OCI-LY1 (cell line): Measurements from ENCODE around the gene ADAMTSL3.

Source experiments
- H2AFZ ChIP-seq: fragments of 200-600 bp; sonication (generic), shearing (Covaris generic); 2 replicates; pipeline ENCODE4 v1.6.0; 2014; ENCODE audit warnings: antibody characterized with exemption, mild to moderate bottlenecking, low read length
- H3F3A ChIP-seq: fragments of 200-600 bp; sonication (generic), shearing (Covaris generic); 2 replicates; pipeline ENCODE4 v1.6.0; 2014; ENCODE audit warnings: mild to moderate bottlenecking, antibody characterized with exemption, low read length, moderate library complexity; ENCODE audit not compliant: insufficient read depth
- H3K27ac ChIP-seq: fragments of 200-600 bp; sonication (generic); 2 replicates; pipeline ENCODE4 v1.5.1; 2014; ENCODE audit warnings: low read length, mixed run types, mild to moderate bottlenecking, low read depth; ENCODE audit not compliant: poor library complexity, severe bottlenecking
- H3K27me3 ChIP-seq: fragments of 200-600 bp; sonication (generic); 2 replicates; pipeline ENCODE4 v1.6.0; 2014; ENCODE audit warnings: antibody characterized with exemption, mild to moderate bottlenecking, low read length, moderate library complexity; ENCODE audit not compliant: insufficient read depth
- H3K36me3 ChIP-seq: fragments of 200-600 bp; sonication (generic); 2 replicates; pipeline ENCODE4 v1.6.1; 2014; ENCODE audit warnings: mild to moderate bottlenecking, antibody characterized with exemption, low read length, moderate library complexity, mixed read lengths; ENCODE audit not compliant: insufficient read depth
- H3K4me1 ChIP-seq: fragments of 200-600 bp; sonication (generic); 2 replicates; pipeline ENCODE4 v1.5.1; 2014; ENCODE audit warnings: mild to moderate bottlenecking, low read length, moderate library complexity; ENCODE audit not compliant: insufficient read depth, severe bottlenecking
- H3K4me2 ChIP-seq: fragments of 200-600 bp; sonication (generic), shearing (Covaris generic); 2 replicates; pipeline ENCODE4 v1.6.1; 2014; ENCODE audit warnings: low read length
- H3K4me3 ChIP-seq: fragments of 200-600 bp; sonication (generic); 2 replicates; pipeline ENCODE4 v1.5.1; 2014; ENCODE audit warnings: low read length, low read depth, mild to moderate bottlenecking, mixed read lengths; ENCODE audit not compliant: poor library complexity, severe bottlenecking
- H3K79me2 ChIP-seq: fragments of 200-600 bp; shearing (Covaris generic); 2 replicates; pipeline ENCODE4 v1.6.1; 2016; ENCODE audit warnings: mixed run types, low read length, mixed read lengths; ENCODE audit not compliant: insufficient read depth
- H3K9ac ChIP-seq: fragments of 200-600 bp; sonication (generic), shearing (Covaris generic); 2 replicates; pipeline ENCODE4 v1.6.1; 2014; ENCODE audit warnings: mild to moderate bottlenecking, low read length, mixed read lengths
- H3K9me2 ChIP-seq: fragments of 200-600 bp; sonication (generic), shearing (Covaris generic); 2 replicates; pipeline ENCODE4 v1.6.1; 2014; ENCODE audit warnings: low read depth, mild to moderate bottlenecking, low read length, mixed read lengths
- H3K9me3 ChIP-seq: fragments of 200-600 bp; shearing (Covaris generic); 2 replicates; pipeline ENCODE4 v1.6.1; 2014; ENCODE audit warnings: low read length, mixed read lengths
- H4K20me1 ChIP-seq: fragments of 200-600 bp; sonication (generic), shearing (Covaris generic); 2 replicates; pipeline ENCODE4 v1.6.0; 2016; ENCODE audit warnings: mild to moderate bottlenecking, low read length; ENCODE audit not compliant: insufficient read depth
- CTCF ChIP-seq: fragments of 200-600 bp; sonication (generic), shearing (Covaris generic); IDR thresholded peaks from 2 replicates; pipeline ENCODE4 v1.5.1; 2017; ENCODE audit warnings: mild to moderate bottlenecking, antibody characterized with exemption, low read length, moderate library complexity, mixed read lengths
- EZH2 ChIP-seq: fragments of 200-600 bp; sonication (generic), shearing (Covaris generic); IDR thresholded peaks from 2 replicates; pipeline ENCODE4 v1.8.0; 2017; ENCODE audit warnings: borderline replicate concordance, mixed run types, mild to moderate bottlenecking, antibody characterized with exemption, low read length, moderate library complexity, mixed read lengths

ADAMTSL3 gene

DNA sequence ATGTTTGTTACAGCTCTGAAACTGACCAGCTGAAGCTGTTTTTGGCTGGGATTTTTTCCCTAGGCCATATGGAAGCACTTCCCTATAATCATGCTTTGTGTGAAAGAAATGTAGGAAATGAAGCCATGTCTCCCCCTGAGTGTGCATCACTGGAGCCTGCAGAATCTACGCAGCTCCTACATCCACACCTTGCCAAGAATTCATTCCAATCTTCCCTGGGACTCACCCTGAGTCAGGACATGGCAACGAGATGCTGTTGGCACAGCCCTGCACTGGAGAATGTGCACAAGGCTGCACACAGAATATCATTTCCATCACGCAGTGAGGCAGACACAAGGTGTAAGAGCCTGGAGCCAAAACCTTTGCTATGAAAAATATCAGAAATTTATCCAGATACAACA, 189.5 kb downstream of the ADAMTSL3 start:
- Histone ChIP-seq H2AFZ (no peak overlapping the region), H3K27me3 (no peaks in the 10 kb centered on the region), H3K9me3 (no peaks in the 10 kb centered on the region), H3F3A (no peaks in the 10 kb centered on the region), H3K79me2 (no peaks in the 10 kb centered on the region), H3K9me2 (no peaks in the 10 kb centered on the region), H3K9ac (no peak overlapping the region), H3K36me3 (no peaks in the 10 kb centered on the region), H3K4me2 (no peak overlapping the region), H3K4me1 (no peaks in the 10 kb centered on the region), H3K27ac (no peak overlapping the region), H4K20me1 (no peaks in the 10 kb centered on the region), H3K4me3 (no peak overlapping the region)
- TF ChIP-seq CTCF (no peak), EZH2 (no peak)

- no peak overlapping the region for H3K27ac ChIP-seq
- no peak overlapping the region for H3K4me3 ChIP-seq
- H3F3A ChIP-seq, result no peaks in the 10 kb centered on the region
- H3K27me3 ChIP-seq, result no peaks in the 10 kb centered on the region
- H3K9ac ChIP-seq, result no peak overlapping the region
- H3K36me3 ChIP-seq, result no peaks in the 10 kb centered on the region
- no peak overlapping the region for H2AFZ ChIP-seq
- H3K9me2 ChIP-seq, result no peaks in the 10 kb centered on the region
- H3K4me2 ChIP-seq, result no peak overlapping the region
- H3K9me3 ChIP-seq, result no peaks in the 10 kb centered on the region
- H3K4me1 ChIP-seq, result no peaks in the 10 kb centered on the region
- TF ChIP-seq EZH2 (no peak), CTCF (no peak)
- no peaks in the 10 kb centered on the region for H3K79me2 ChIP-seq
- H4K20me1 ChIP-seq, result no peaks in the 10 kb centered on the region
Observed at GRCh38 chr15:83844742-83845141, 190.8 kb downstream of the ADAMTSL3 start.

DNA sequence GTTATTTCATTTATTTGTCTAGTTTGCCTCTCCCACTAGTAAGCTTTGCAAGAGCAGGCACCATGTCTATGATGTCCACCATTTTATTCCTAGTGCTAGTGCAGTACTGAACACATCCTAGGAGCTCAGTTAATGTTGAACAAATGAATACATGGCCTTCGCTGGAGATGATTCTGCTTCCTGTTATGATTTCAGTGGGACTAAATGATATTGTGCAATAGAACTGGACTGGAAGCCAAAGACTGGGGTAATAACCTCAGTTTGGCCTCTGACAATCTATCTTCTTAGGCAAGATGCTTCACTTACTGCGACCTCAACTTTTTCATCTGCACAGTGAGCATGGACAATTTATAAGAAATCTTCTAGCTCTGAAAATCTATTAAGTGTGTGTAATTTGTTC, 191.3 kb downstream of the ADAMTSL3 start:
- H3K9me3 ChIP-seq, result no peaks in the 10 kb centered on the region
- no peak for TF ChIP-seq EZH2
- no peak for TF ChIP-seq CTCF
- H2AFZ ChIP-seq, result no peak overlapping the region
- no peak overlapping the region for H3K9ac ChIP-seq
- no peak overlapping the region for H3K27ac ChIP-seq
- H3K79me2 ChIP-seq, result no peaks in the 10 kb centered on the region
- no peaks in the 10 kb centered on the region for H3K4me1 ChIP-seq
- no peaks in the 10 kb centered on the region for H4K20me1 ChIP-seq
- no peaks in the 10 kb centered on the region for H3K27me3 ChIP-seq
- no peaks in the 10 kb centered on the region for H3F3A ChIP-seq
- H3K4me3 ChIP-seq, result no peak overlapping the region
- no peak overlapping the region for H3K4me2 ChIP-seq
- H3K36me3 ChIP-seq, result no peaks in the 10 kb centered on the region
- H3K9me2 ChIP-seq, result no peaks in the 10 kb centered on the region
